ENCODE data around the gene THSD7B. TPM values are rescaled to one million over a fixed set of nuclear protein-coding genes. Genes with fewer than 3 reads are reported as not detected.

The THSD7B gene
- total and polyA plus RNA-seq, 2 of the 8 experiments (the other 6 are each of a cell fraction or from before 2014, with no cell fraction given) = 0.60 to 2.9 TPM

GRCh38 chr2:137233091-137233490 lies 467.7 kb downstream of the THSD7B start (continued):
- TF ChIP-seq SP1 (IDR thresholded peaks at IDR 0.05; ENCODE audit: low read depth, low read length) (no peak), EZH2 (IDR thresholded peaks at IDR 0.05; ENCODE audit: low read depth, low read length, severe bottlenecking) (no peak)
